ENCODE data around the gene CDC5L.

DNA sequence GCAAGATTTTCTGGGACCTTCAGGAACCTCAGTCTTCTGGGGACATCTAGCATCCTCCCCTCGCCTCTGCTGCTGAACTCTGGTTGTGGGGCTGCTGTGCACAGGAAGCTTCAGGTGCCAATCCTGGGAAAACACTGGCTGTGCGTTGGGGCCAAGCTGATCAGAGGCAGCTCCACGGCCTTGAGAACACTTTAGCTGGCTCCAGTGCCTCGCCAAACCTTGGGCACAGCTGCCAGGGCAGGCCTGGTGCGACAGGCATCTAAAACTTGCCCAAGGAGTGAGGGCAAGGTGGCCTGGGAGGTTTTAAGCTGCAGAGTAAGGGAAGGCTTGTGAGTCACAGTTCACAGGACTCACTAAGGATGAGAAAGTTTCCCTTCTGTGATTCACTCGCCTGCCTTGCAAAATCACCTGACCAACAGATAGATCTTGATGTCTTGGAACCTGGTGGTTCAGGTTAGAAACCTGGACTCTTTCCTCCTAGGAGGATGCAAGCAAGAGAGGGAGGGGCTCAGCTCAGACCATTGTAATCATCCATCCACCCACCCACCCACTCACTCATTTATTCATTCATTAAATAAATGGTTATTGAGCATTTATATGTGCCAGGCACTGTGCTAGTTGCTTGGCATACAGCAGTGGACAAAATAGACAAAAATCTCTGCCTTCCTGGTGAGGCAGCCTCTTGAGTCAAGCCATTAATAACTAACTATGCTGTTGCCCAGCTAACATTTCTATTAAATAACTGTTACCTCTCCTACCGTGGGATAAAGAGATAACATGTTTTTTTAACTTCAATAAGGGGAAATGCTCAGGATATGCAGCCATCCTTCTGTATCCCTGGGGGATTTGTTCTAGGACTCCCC, 47.5 kb upstream of the CDC5L start:
- TF ChIP-seq, protein P1, sequence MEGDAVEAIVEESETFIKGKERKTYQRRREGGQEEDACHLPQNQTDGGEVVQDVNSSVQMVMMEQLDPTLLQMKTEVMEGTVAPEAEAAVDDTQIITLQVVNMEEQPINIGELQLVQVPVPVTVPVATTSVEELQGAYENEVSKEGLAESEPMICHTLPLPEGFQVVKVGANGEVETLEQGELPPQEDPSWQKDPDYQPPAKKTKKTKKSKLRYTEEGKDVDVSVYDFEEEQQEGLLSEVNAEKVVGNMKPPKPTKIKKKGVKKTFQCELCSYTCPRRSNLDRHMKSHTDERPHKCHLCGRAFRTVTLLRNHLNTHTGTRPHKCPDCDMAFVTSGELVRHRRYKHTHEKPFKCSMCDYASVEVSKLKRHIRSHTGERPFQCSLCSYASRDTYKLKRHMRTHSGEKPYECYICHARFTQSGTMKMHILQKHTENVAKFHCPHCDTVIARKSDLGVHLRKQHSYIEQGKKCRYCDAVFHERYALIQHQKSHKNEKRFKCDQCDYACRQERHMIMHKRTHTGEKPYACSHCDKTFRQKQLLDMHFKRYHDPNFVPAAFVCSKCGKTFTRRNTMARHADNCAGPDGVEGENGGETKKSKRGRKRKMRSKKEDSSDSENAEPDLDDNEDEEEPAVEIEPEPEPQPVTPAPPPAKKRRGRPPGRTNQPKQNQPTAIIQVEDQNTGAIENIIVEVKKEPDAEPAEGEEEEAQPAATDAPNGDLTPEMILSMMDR (IDR thresholded peaks at IDR 0.05) = no peak
- no peak for TF ChIP-seq POLR2A (IDR thresholded peaks at IDR 0.05)
